ENCODE measurements around the gene SSTR5.

- TF ChIP-seq POLR2A (IDR thresholded peaks at IDR 0.05; ENCODE audit: low read depth, low read length) (no peak), POLR2AphosphoS5 (IDR thresholded peaks at IDR 0.05; ENCODE audit: low read depth, low read length) (no peak), TAF1 (IDR thresholded peaks at IDR 0.05; ENCODE audit: borderline replicate concordance, low read depth, low read length) (no peak)
Measured at GRCh38 chr16:1119129-1119528, 46.6 kb downstream of the SSTR5 start.
